CD4-positive, alpha-beta memory T cell (primary cell): ENCODE measurements around the gene TDRD9. TPM values are rescaled to one million over a fixed set of nuclear protein-coding genes. Genes with fewer than 3 reads are reported as not detected.
A peak's percentile ranks its signal among the peaks of the same experiment; 100 is the strongest.

Experiments
- CTCF ChIA-PET: fragments of 350-600 bp; sonication (Branson Sonifier 250); formaldehyde crosslinking; loops from one replicate; lab custom pipeline; 2021; ENCODE audit warnings: inconsistent platforms; ENCODE audit not compliant: partially characterized antibody; lab: Charles Lee
- POLR2A ChIA-PET: fragments of 350-600 bp; sonication (Branson Sonifier 250); formaldehyde crosslinking; loops from one replicate; lab custom pipeline; 2021; ENCODE audit not compliant: partially characterized antibody; lab: Charles Lee
- DNase-seq, 5 donors: peaks; one replicate each; pipeline versions ENCODE4 v3.0.0 to v3.0.0-alpha.2; 2020 to 2022; ENCODE audit warnings: mixed read lengths in 1 of 5
- H3K27ac ChIP-seq: one replicate; pipeline ENCODE4 v1.7.0; 2013; ENCODE audit warnings: low read depth, low read length
- H3K27me3 ChIP-seq: 2 replicates; pipeline ENCODE4 v1.7.0; 2013; ENCODE audit warnings: mild to moderate bottlenecking, low read length, moderate library complexity; ENCODE audit not compliant: insufficient read depth
- H3K36me3 ChIP-seq: 2 replicates; pipeline ENCODE4 v1.7.0; 2013; ENCODE audit warnings: mild to moderate bottlenecking, low read length, moderate library complexity; ENCODE audit not compliant: insufficient read depth
- H3K4me1 ChIP-seq: 2 replicates; pipeline ENCODE4 v1.7.0; 2013; ENCODE audit warnings: mild to moderate bottlenecking, low read length, moderate library complexity; ENCODE audit not compliant: insufficient read depth
- H3K4me3 ChIP-seq, 2 donors: one replicate each; pipeline ENCODE4 v1.7.0; 2013; ENCODE audit warnings: low read length in 2 of 2, mild to moderate bottlenecking in 1 of 2
- H3K9me3 ChIP-seq, 2 donors: one replicate each; pipeline ENCODE4 v1.7.0; 2013; ENCODE audit warnings: low read length in 2 of 2, control low read depth in 1 of 2; ENCODE audit not compliant: control insufficient read depth in 1 of 2
- H3K27ac Mint-ChIP-seq, 7 donors: one replicate each; pipeline ENCODE4 v1.8.0; 2020 to 2021; ENCODE audit warnings: mixed read lengths in 7 of 7, mild to moderate bottlenecking in 6 of 7, inconsistent platforms in 3 of 7, moderate library complexity in 3 of 7
- H3K27me3 Mint-ChIP-seq, 2 donors: one replicate each; pipeline ENCODE4 v1.8.0; 2020 to 2021; ENCODE audit warnings: mixed read lengths in 2 of 2
- H3K36me3 Mint-ChIP-seq, 2 donors: one replicate each; pipeline ENCODE4 v1.8.0; 2020 to 2021; ENCODE audit warnings: mixed read lengths in 2 of 2, inconsistent platforms in 1 of 2, mild to moderate bottlenecking in 1 of 2
- H3K4me1 Mint-ChIP-seq, 4 donors: one replicate each; pipeline ENCODE4 v1.8.0; 2020 to 2021; ENCODE audit warnings: mixed read lengths in 4 of 4, mild to moderate bottlenecking in 1 of 4
- H3K4me3 Mint-ChIP-seq, 8 donors: one replicate each; pipeline ENCODE4 v1.8.0; 2020 to 2021; ENCODE audit warnings: mixed read lengths in 8 of 8, mild to moderate bottlenecking in 7 of 8, moderate library complexity in 6 of 8, inconsistent platforms in 3 of 8
- H3K9me3 Mint-ChIP-seq, 8 donors: one replicate each; pipeline ENCODE4 v1.8.0; 2020 to 2021; ENCODE audit warnings: mixed read lengths in 8 of 8, mild to moderate bottlenecking in 5 of 8, inconsistent platforms in 3 of 8, moderate library complexity in 1 of 8
- intact Hi-C: fragments of 100-400 bp; cut with micrococcal nuclease; formaldehyde crosslinking; loops from one replicate; pipeline ENCODE4 v1.15.1; 2023
- polyA plus RNA-seq, 2 donors: library from polyadenylated mRNA; unstranded; fragments of 300-500 nt; fragmentation: Illumina TruSeq; gene quantifications; one replicate each; pipeline ENCODE4 v1.2.3, GENCODE V29; 2021
- total RNA-seq, 2 experiments: library from RNA; stranded (reverse); gene quantifications; one replicate each; pipeline ENCODE4 v1.2.3, GENCODE V29; 2021

The TDRD9 gene
- total and polyA plus RNA-seq, 4 experiments from 2014 or later, result 0.28 to 1.2 (median 0.59) TPM

DNA sequence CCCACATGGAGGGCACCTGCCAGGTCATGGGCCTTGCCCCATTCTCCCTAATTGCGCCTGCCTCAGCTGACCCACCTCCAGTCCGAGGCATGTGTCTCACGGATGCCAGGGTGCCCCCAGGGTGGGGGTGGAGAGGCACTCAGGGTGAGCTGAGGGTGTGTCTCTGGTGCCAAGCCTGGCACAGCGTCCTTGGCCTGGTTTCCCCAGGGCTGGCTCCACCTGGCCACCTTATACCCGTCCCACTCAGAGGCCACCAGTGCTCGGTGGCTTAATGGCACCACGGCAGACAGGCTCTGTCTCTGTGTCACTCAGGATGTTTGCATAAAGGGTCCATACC lies 33.6 kb upstream of the TDRD9 start:
- H3K4me1 Mint-ChIP-seq, result no peaks in the 10 kb centered on the region
- no peaks in the 10 kb centered on the region for H3K9me3 ChIP-seq
- no peaks in the 10 kb centered on the region for H3K4me1 ChIP-seq
- H3K27me3 ChIP-seq, result no peaks in the 10 kb centered on the region
- no peaks in the 10 kb centered on the region for H3K36me3 Mint-ChIP-seq
- H3K27me3 Mint-ChIP-seq, result no peaks in the 10 kb centered on the region
- H3K27ac Mint-ChIP-seq, result no peak overlapping the region
- ChIA-PET POLR2A (no interaction called here), CTCF (no interaction called here)
- no peak for DNase-seq
- no peak overlapping the region for H3K27ac ChIP-seq
- no peaks in the 10 kb centered on the region for H3K36me3 ChIP-seq
- intact Hi-C loops, result no loop called here
- H3K9me3 Mint-ChIP-seq, result no peaks in the 10 kb centered on the region
- H3K4me3 ChIP-seq, result no peak overlapping the region
- H3K4me3 Mint-ChIP-seq, result no peak overlapping the region

GRCh38 chr14:103896578-103896977 lies 31.7 kb upstream of the TDRD9 start:
- Mint-ChIP-seq H3K4me3 (no peak overlapping the region), H3K4me1 (peaks cover 0 to 7% (median 3%) of the 10 kb centered on the region in 4 donors), H3K36me3 (no peaks in the 10 kb centered on the region), H3K27ac (peak overlapping the region in 2 of 7 donors; percentile 49 to 65), H3K27me3 (peaks cover 0 to 1% of the 10 kb centered on the region in 2 donors), H3K9me3 (no peaks in the 10 kb centered on the region)
- Histone ChIP-seq H3K4me1 (no peaks in the 10 kb centered on the region), H3K9me3 (no peaks in the 10 kb centered on the region), H3K4me3 (no peak overlapping the region), H3K27ac (no peak overlapping the region), H3K27me3 (no peaks in the 10 kb centered on the region), H3K36me3 (no peaks in the 10 kb centered on the region)
- DNase-seq, result no peak
- POLR2A ChIA-PET, result no interaction called here
- intact Hi-C loops, result no loop called here
- CTCF ChIA-PET, result interaction anchor here (0.9 to 1.9 kb wide), 2 partner anchors 14 to 87 kb away, joined by 3 to 6 read pairs; no protein-coding TSS in a partner anchor

GRCh38 chr14:103897075-103897947 lies 30.9 kb upstream of the TDRD9 start:
- H3K9me3 ChIP-seq, result no peaks in the 10 kb centered on the region
- Mint-ChIP-seq H3K4me1 (peaks cover 0 to 7% (median 3%) of the 10 kb centered on the region in 4 donors), H3K9me3 (no peaks in the 10 kb centered on the region), H3K36me3 (no peaks in the 10 kb centered on the region), H3K27ac (no peak overlapping the region), H3K4me3 (no peak overlapping the region), H3K27me3 (peaks cover 0 to 1% of the 10 kb centered on the region in 2 donors)
- no peak overlapping the region for H3K4me3 ChIP-seq
- H3K27ac ChIP-seq, result no peak overlapping the region
- POLR2A ChIA-PET, result no interaction called here
- no peak for DNase-seq
- intact Hi-C loops, result no loop called here
- H3K36me3 ChIP-seq, result no peaks in the 10 kb centered on the region
- H3K4me1 ChIP-seq, result no peaks in the 10 kb centered on the region
- H3K27me3 ChIP-seq, result no peaks in the 10 kb centered on the region
- CTCF ChIA-PET, result interaction anchor here (0.9 to 1.9 kb wide), 3 partner anchors 9 to 88 kb away, joined by 3 to 6 read pairs (median 3); no protein-coding TSS in a partner anchor

DNA sequence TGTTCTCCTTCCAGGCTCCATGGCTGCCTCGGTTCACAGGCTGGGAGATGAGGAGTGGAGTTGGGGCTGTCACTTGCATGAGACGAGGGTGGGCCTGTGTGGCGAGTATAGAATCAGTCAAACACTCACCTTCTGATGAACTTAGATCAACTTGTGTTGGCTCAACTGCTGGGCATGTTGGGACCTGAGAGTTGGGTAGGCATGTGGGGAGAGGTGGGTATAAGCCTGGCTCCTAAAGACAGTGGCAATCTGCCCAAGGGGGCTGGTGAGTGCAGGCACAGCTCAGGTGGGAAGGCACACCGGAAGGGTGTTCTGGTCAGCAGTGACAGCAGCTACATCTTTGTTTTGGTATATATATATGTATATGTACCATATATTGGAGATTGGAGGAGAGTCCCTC lies 30.1 kb upstream of the TDRD9 start:
- no peaks in the 10 kb centered on the region for H3K9me3 Mint-ChIP-seq
- H3K27me3 Mint-ChIP-seq, result peaks cover 0 to 1% of the 10 kb centered on the region in 2 donors
- H3K4me3 Mint-ChIP-seq, result no peak overlapping the region
- H3K27ac Mint-ChIP-seq, result peak overlapping the region in 1 of 7 donors; percentile 43
- Histone ChIP-seq H3K27me3 (no peaks in the 10 kb centered on the region), H3K36me3 (no peaks in the 10 kb centered on the region), H3K27ac (no peak overlapping the region), H3K4me3 (no peak overlapping the region), H3K9me3 (no peaks in the 10 kb centered on the region), H3K4me1 (no peaks in the 10 kb centered on the region)
- H3K4me1 Mint-ChIP-seq, result peaks cover 0 to 7% (median 3%) of the 10 kb centered on the region in 4 donors
- H3K36me3 Mint-ChIP-seq, result no peaks in the 10 kb centered on the region
- ChIA-PET CTCF (interaction anchor here (1.0 to 4.5 kb wide), 4 partner anchors 8 to 20 kb away, joined by 3 to 52 read pairs (median 4); no protein-coding TSS in a partner anchor), POLR2A (no interaction called here)
- DNase-seq, result no peak
- intact Hi-C loops, result no loop called here

GRCh38 chr14:103898711-103899110 lies 29.5 kb upstream of the TDRD9 start:
- DNase-seq, result no peak
- Mint-ChIP-seq H3K4me1 (peaks cover 0 to 7% (median 3%) of the 10 kb centered on the region in 4 donors), H3K27ac (no peak overlapping the region), H3K36me3 (no peaks in the 10 kb centered on the region), H3K4me3 (no peak overlapping the region), H3K27me3 (peaks cover 0 to 1% of the 10 kb centered on the region in 2 donors), H3K9me3 (no peaks in the 10 kb centered on the region)
- ChIA-PET POLR2A (no interaction called here), CTCF (interaction anchor here (1.0 to 4.5 kb wide), 4 partner anchors 8 to 21 kb away, joined by 3 to 52 read pairs (median 4); no protein-coding TSS in a partner anchor)
- Histone ChIP-seq H3K27ac (no peak overlapping the region), H3K4me3 (no peak overlapping the region), H3K36me3 (no peaks in the 10 kb centered on the region), H3K9me3 (no peaks in the 10 kb centered on the region), H3K4me1 (no peaks in the 10 kb centered on the region), H3K27me3 (no peaks in the 10 kb centered on the region)
- intact Hi-C loops, result no loop called here

DNA sequence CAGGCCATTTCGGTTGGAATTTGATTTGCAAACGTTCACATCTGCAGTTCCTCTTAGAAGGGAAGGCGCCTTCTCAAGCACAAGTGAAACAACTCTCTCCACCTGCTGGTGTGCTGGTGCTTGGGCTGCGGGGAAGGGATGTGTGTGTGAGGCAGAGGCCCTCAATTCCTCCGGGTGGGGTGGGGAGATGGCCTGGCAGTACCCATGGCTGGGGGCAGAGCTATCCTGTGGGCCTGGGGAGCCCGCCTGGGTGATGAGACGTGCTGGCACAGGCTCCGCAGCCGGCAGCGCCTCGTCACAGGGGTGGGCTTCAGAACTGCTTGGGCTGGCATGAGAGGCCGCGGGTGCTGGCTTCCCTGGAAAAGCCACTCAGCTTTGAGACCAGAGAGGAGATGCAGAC lies 28.9 kb upstream of the TDRD9 start:
- ChIA-PET CTCF (interaction anchor here (4.5 kb wide), 1 partner anchor 11 kb away, joined by 52 read pairs; no protein-coding TSS in a partner anchor), POLR2A (no interaction called here)
- H3K27ac Mint-ChIP-seq, result no peak overlapping the region
- Histone ChIP-seq H3K27ac (no peak overlapping the region), H3K36me3 (no peaks in the 10 kb centered on the region), H3K4me1 (no peaks in the 10 kb centered on the region), H3K4me3 (no peak overlapping the region), H3K9me3 (no peaks in the 10 kb centered on the region), H3K27me3 (no peaks in the 10 kb centered on the region)
- H3K9me3 Mint-ChIP-seq, result no peaks in the 10 kb centered on the region
- intact Hi-C loops, result no loop called here
- H3K36me3 Mint-ChIP-seq, result no peaks in the 10 kb centered on the region
- H3K4me3 Mint-ChIP-seq, result no peak overlapping the region
- no peak for DNase-seq
- peaks cover 0 to 3% of the 10 kb centered on the region in 2 donors for H3K27me3 Mint-ChIP-seq
- peaks cover 0 to 7% (median 3%) of the 10 kb centered on the region in 4 donors for H3K4me1 Mint-ChIP-seq

DNA sequence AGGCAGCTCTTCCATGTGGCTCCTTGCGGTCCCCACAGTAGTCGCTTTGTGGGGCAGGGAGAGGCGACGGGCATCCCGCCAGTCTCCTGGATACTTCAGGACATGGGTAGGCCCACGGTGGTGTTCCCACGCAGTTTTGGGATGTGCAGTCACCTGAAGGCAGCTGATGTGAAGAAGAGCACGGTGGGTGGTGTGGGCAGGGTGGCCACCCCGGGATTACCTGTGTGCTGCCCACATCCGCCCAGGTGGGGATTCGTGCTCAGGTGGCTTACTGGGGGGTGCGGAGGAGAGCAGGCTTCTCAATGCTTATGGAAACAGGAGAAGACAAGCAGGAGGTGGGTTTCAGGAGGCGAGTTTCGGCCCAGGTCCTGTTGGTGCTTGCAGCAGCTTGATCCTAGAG lies 28.4 kb upstream of the TDRD9 start:
- Histone ChIP-seq H3K27ac (no peak overlapping the region), H3K9me3 (no peaks in the 10 kb centered on the region), H3K4me1 (no peaks in the 10 kb centered on the region), H3K36me3 (no peaks in the 10 kb centered on the region), H3K27me3 (no peaks in the 10 kb centered on the region), H3K4me3 (no peak overlapping the region)
- H3K27me3 Mint-ChIP-seq, result peaks cover 0 to 3% of the 10 kb centered on the region in 2 donors
- intact Hi-C loops, result no loop called here
- CTCF ChIA-PET, result interaction anchor here (0.7 to 4.5 kb wide), 8 partner anchors 11 to 223 kb away, joined by 3 to 52 read pairs (median 7); no protein-coding TSS in a partner anchor
- no peak overlapping the region for H3K4me3 Mint-ChIP-seq
- POLR2A ChIA-PET, result interaction anchor here (1.6 kb wide), 1 partner anchor 10 kb away, joined by 4 read pairs; no protein-coding TSS in a partner anchor
- no peak overlapping the region for H3K27ac Mint-ChIP-seq
- no peaks in the 10 kb centered on the region for H3K36me3 Mint-ChIP-seq
- DNase-seq, result no peak
- peaks cover 0 to 9% (median 3%) of the 10 kb centered on the region in 4 donors for H3K4me1 Mint-ChIP-seq
- H3K9me3 Mint-ChIP-seq, result no peaks in the 10 kb centered on the region
